ENCODE measurements around the gene ACAD11.

The ACAD11 gene

DNA sequence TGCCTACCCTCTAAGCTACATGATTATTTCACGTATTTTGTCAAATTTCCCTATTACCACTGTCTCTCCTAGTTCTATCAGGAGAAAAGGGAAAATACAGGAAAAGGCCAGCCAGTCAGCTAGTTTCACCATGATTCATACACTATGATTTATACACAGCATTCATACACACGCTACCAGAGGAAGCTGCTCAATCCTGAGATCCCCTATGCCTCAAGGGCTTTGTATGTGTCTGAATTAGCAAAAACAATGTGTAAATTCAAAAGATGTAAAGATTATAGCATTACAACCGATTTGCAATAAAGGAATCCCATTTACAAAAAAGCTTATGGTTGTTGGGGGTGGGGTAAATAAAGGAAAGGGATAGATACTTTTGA, 65.7 kb downstream of the ACAD11 start:
- TF ChIP-seq, protein P1, sequence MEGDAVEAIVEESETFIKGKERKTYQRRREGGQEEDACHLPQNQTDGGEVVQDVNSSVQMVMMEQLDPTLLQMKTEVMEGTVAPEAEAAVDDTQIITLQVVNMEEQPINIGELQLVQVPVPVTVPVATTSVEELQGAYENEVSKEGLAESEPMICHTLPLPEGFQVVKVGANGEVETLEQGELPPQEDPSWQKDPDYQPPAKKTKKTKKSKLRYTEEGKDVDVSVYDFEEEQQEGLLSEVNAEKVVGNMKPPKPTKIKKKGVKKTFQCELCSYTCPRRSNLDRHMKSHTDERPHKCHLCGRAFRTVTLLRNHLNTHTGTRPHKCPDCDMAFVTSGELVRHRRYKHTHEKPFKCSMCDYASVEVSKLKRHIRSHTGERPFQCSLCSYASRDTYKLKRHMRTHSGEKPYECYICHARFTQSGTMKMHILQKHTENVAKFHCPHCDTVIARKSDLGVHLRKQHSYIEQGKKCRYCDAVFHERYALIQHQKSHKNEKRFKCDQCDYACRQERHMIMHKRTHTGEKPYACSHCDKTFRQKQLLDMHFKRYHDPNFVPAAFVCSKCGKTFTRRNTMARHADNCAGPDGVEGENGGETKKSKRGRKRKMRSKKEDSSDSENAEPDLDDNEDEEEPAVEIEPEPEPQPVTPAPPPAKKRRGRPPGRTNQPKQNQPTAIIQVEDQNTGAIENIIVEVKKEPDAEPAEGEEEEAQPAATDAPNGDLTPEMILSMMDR (IDR thresholded peaks at IDR 0.05; ENCODE audit: extremely low read depth, missing control alignments) = no peak
- DNase-seq (ENCODE audit: low spot score) = no peak

DNA sequence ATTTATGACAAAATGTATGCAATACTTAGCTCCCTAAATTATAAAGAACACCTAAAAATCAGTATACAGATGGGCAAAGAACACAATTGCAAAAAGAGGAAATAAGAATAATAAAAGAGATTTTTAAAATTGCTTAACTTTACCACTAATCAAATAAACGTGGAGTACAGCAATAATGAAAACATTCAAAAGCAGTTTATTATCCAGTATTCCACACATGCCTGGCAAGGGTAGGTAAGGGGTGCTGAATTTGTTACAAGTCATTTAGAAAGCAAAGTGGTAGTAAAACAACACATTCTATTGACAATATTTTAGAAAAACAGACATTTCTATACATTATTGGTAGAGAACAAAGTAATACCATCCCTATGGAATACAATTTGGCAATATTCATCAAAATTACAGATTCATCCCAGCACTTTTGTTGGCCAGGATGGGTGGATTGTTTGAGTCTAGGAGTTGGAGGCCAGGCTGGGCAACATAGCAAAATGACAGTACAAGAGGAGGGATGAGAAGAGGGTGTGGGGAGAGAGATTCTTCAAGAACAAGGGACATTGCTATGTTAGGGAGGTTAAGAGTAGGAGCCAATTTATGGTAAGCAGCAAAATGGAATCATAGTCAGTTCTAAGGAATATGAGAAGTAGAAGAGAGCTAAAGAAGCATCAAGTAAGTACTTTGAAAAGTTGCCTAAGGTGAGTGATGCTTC, 66.2 kb downstream of the ACAD11 start:
- TF ChIP-seq, protein P1 (IDR thresholded peaks at IDR 0.05; ENCODE audit: extremely low read depth, missing control alignments) = no peak

DNA sequence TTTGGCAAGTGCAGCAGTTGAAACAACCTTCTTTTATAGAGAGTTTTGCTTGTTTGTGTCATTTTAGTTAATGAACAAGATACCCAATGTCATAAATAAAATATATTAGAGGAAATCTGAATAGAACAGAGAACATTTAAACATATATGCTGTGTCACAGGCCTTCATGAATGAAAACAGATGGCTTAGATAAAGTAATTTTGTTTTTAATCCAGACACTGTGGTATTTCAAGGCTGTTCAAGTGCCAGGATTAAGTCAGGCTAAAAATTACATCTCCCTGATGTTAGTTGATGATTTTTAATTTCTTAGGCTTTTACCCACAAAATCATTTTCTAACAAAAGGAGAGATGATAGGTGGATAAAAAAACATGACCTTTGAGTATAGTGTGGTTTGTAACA, 67.4 kb downstream of the ACAD11 start:
- DNase-seq (ENCODE audit: low spot score) = no peak
- TF ChIP-seq, protein P1 (IDR thresholded peaks at IDR 0.05; ENCODE audit: extremely low read depth, missing control alignments) = no peak

More for the DNA sequence above, 66.2 kb downstream of the ACAD11 start:
- DNase-seq (ENCODE audit: low spot score) = no peak

DNA sequence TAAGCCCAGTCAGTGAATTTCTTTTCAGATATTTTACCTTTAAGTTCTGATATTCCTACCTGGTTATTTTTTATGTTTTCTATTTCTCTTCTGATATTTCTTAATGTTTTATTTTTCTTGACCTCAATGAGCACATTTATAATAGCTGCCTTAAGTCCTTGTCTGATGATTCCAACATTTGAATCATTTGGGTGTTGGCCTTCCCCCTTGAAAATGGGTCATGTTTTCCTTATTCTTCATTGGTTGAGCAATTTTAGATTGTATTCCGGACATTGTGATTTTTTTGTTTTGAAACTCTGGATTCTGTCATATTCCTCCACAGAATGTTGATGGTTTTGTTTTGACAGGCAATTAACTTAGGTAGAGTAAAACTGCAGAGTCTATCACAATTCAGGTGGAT, 72.2 kb downstream of the ACAD11 start:
- TF ChIP-seq, protein P1 (IDR thresholded peaks at IDR 0.05; ENCODE audit: extremely low read depth, missing control alignments) = no peak
- DNase-seq (ENCODE audit: low spot score) = no peak

DNA sequence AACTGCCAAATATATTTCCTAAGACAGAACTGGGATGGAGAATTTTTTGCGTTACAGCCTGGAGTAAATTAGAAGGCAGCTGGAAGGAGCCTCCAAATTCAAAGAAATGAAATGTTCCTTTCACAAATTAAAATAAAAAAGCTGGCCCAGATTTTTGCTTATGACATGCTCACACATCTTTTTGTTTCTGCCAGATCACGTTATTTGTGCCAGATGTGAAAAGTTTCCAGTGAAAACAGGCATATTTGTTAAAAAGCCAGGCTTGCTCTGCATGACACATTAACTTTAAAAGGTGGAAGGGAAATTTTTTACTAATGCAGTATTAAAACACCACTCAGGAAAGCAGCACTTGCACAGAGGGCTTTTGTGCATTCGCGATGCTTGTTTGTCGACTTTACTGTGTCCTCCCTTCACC, 85.8 kb downstream of the ACAD11 start:
- no peak for DNase-seq (ENCODE audit: low spot score)
- TF ChIP-seq, protein P1 (IDR thresholded peaks at IDR 0.05; ENCODE audit: extremely low read depth, missing control alignments) = no peak

DNA sequence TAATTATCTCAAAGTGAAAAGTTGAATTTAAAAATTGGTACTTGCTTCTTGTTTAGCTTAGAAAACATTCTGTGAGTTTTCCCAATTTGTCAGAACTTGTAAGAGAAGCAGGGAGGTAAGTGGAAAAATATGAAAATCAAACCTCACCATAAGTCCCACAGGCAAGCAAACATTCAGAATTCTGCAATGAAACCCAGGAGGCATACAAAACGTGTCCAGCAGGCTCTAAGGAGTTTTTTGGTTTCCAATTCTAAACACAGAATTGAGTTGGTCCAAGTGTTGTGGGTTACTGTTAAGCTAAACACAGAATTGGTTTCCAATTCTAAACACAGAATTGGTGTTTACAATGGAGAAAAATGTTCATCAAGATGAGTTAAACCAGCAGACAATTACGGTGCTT, 89.6 kb downstream of the ACAD11 start:
- no peak for DNase-seq (ENCODE audit: low spot score)
- TF ChIP-seq, protein P1 (IDR thresholded peaks at IDR 0.05; ENCODE audit: extremely low read depth, missing control alignments) = no peak

DNA sequence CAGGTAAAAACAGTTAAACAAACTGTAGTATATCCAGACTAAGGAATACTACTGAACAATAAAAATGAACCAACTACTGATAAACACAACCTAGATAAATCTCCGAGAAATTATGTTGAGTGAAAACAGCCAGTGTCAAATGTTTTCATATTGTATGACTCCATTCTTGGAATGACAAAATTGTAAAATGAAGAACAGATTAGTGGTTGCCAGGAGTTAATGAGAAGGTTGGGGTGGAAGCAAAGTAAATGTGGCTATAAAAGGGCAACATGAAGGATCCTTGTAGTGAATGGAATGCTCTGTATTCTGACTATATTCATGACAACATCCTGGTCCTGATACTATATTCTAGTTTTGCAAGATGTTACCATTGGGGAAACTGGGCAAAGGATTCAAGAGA, 90.0 kb downstream of the ACAD11 start:
- no peak for DNase-seq (ENCODE audit: low spot score)
- TF ChIP-seq, protein P1 (IDR thresholded peaks at IDR 0.05; ENCODE audit: extremely low read depth, missing control alignments) = no peak
